IMR-90 (cell line): ENCODE data around the gene MEP1B. TPM values are rescaled to one million over a fixed set of nuclear protein-coding genes. Genes with fewer than 3 reads are reported as not detected.

Experiments used
- ATAC-seq: fragments of 200-7000 bp; cut with Tn5 transposase; 2 replicates; pipeline ENCODE4 v1.9.1; 2020; ENCODE audit warnings: low read depth, mild to moderate bottlenecking, moderate library complexity
- BruUV-seq: library from RNA; stranded (reverse); fragments of 400-500 nt; replicated peaks from 2 replicates; lab custom pipeline; 2021; lab: Mats Ljungman, UMichigan
- CTCF ChIA-PET: fragments of 300-600 bp; formaldehyde crosslinking; extraction: SDS; loops from one replicate; lab custom pipeline; 2021; ENCODE audit warnings: antibody characterized with exemption; lab: Yijun Ruan, JAX
- POLR2A ChIA-PET: fragments of 300-600 bp; sonication (Branson Sonifier 250); formaldehyde crosslinking; loops from one replicate; lab custom pipeline; 2022; ENCODE audit warnings: antibody characterized with exemption; ENCODE audit not compliant: unreplicated experiment; lab: Charles Lee
- DNase-seq: peaks from one replicate; pipeline ENCODE4 v3.0.0; 2013
- H2AFZ ChIP-seq: replicated peaks from 2 replicates; pipeline ENCODE3; 2013; ENCODE audit warnings: low read length, mild to moderate bottlenecking; ENCODE audit not compliant: poor library complexity
- H2AK5ac ChIP-seq: 2 replicates; pipeline ENCODE4 v1.6.1; 2013; ENCODE audit warnings: low read depth, low read length, inconsistent platforms
- H2AK9ac ChIP-seq: replicated peaks from 2 replicates; pipeline ENCODE3; 2013; ENCODE audit warnings: mild to moderate bottlenecking, low read depth, low read length, moderate library complexity; ENCODE audit not compliant: poor library complexity
- H2BK120ac ChIP-seq: 2 replicates; pipeline ENCODE4 v1.6.1; 2013; ENCODE audit warnings: low read depth, low read length, inconsistent platforms
- H2BK15ac ChIP-seq: 3 replicates; pipeline ENCODE4 v1.6.1; 2013; ENCODE audit warnings: low read depth, low read length, inconsistent platforms
- H2BK20ac ChIP-seq: 2 replicates; pipeline ENCODE4 v1.6.1; 2013; ENCODE audit warnings: low read depth, mild to moderate bottlenecking, inconsistent platforms, low read length, moderate library complexity
- H2BK5ac ChIP-seq: 2 replicates; pipeline ENCODE4 v1.6.1; 2013; ENCODE audit warnings: mild to moderate bottlenecking, low read depth, low read length, inconsistent platforms; ENCODE audit not compliant: poor library complexity, severe bottlenecking
- H3K14ac ChIP-seq: replicated peaks from 2 replicates; pipeline ENCODE4 v1.6.1; 2013; ENCODE audit warnings: low read depth, low read length, inconsistent platforms
- H3K18ac ChIP-seq: 2 replicates; pipeline ENCODE4 v1.6.1; 2013; ENCODE audit warnings: low read depth, low read length, control low read depth
- H3K23ac ChIP-seq: 2 replicates; pipeline ENCODE4 v1.6.1; 2013; ENCODE audit warnings: low read depth, low read length, inconsistent platforms
- H3K27ac ChIP-seq: 2 replicates; pipeline ENCODE4 v1.5.1; 2013; ENCODE audit warnings: mild to moderate bottlenecking, control low read depth, low read length; ENCODE audit not compliant: insufficient read depth
- H3K27me3 ChIP-seq: 2 replicates; pipeline ENCODE4 v1.6.1; 2013; ENCODE audit warnings: low read length; ENCODE audit not compliant: control insufficient read depth, insufficient read depth
- H3K36me3 ChIP-seq: 2 replicates; pipeline ENCODE4 v1.6.1; 2013; ENCODE audit warnings: low read length, mixed read lengths; ENCODE audit not compliant: control insufficient read depth, insufficient read depth
- H3K4ac ChIP-seq: 2 replicates; pipeline ENCODE4 v1.6.1; 2013; ENCODE audit warnings: low read depth, low read length, inconsistent platforms
- H3K4me1 ChIP-seq: 2 replicates; pipeline ENCODE4 v1.6.1; 2013; ENCODE audit warnings: low read length, mixed read lengths; ENCODE audit not compliant: control insufficient read depth, insufficient read depth
- H3K4me2 ChIP-seq: 2 replicates; pipeline ENCODE4 v1.6.1; 2013; ENCODE audit warnings: low read depth, mild to moderate bottlenecking, control low read depth, low read length, moderate library complexity
- H3K4me3 ChIP-seq: 2 replicates; pipeline ENCODE4 v1.5.1; 2013; ENCODE audit warnings: low read depth, mild to moderate bottlenecking, control low read depth, low read length, moderate library complexity; ENCODE audit not compliant: insufficient read depth
- H3K56ac ChIP-seq: 2 replicates; pipeline ENCODE4 v1.6.1; 2013; ENCODE audit warnings: low read length, inconsistent platforms; ENCODE audit not compliant: insufficient read depth; ENCODE audit errors: extremely low read depth
- H3K79me1 ChIP-seq, 2 experiments: 2 replicates each; pipeline ENCODE4 v1.6.1; 2013; ENCODE audit warnings: low read length in 2 of 2, inconsistent platforms in 1 of 2, low read depth in 1 of 2
- H3K9ac ChIP-seq: 2 replicates; pipeline ENCODE4 v1.6.1; 2013; ENCODE audit warnings: low read depth, low read length, control low read depth
- H3K9me1 ChIP-seq: 2 replicates; pipeline ENCODE4 v1.6.1; 2013; ENCODE audit warnings: low read length, inconsistent platforms; ENCODE audit not compliant: insufficient read depth
- H3K9me3 ChIP-seq: 2 replicates; pipeline ENCODE4 v1.6.1; 2013; ENCODE audit warnings: low read length; ENCODE audit not compliant: control insufficient read depth, insufficient read depth
- H4K20me1 ChIP-seq: 2 replicates; pipeline ENCODE4 v1.6.1; 2013; ENCODE audit warnings: low read length, inconsistent platforms; ENCODE audit not compliant: insufficient read depth
- H4K5ac ChIP-seq: 2 replicates; pipeline ENCODE4 v1.6.1; 2013; ENCODE audit warnings: mild to moderate bottlenecking, low read depth, low read length, control low read depth
- H4K8ac ChIP-seq, 2 experiments: 2 replicates each; pipeline ENCODE4 v1.6.1; 2013; ENCODE audit warnings: low read depth in 2 of 2, low read length in 2 of 2, control low read depth in 1 of 2, inconsistent platforms in 1 of 2
- H4K91ac ChIP-seq: 2 replicates; pipeline ENCODE4 v1.6.1; 2013; ENCODE audit warnings: low read depth, low read length, inconsistent platforms; ENCODE audit not compliant: insufficient read depth
- BHLHE40 ChIP-seq: fragments of 150-350 bp; IDR thresholded peaks from 2 replicates; pipeline ENCODE4 v1.6.1; 2016; ENCODE audit warnings: mild to moderate bottlenecking, low read depth, low read length
- CHD1 ChIP-seq: IDR thresholded peaks from 2 replicates; pipeline ENCODE4 v1.6.1; 2012; ENCODE audit warnings: low read depth, low read length, improper control_type of control experiment
- CTCF ChIP-seq: conservative IDR thresholded peaks from 2 replicates; pipeline ENCODE4 v1.5.1; 2012; ENCODE audit warnings: mild to moderate bottlenecking, low read depth, low read length, improper control_type of control experiment
- ELK1 ChIP-seq: fragments of 150-350 bp; IDR thresholded peaks from 2 replicates; pipeline ENCODE4 v1.6.1; 2016; ENCODE audit warnings: low read depth, mild to moderate bottlenecking, low read length, moderate library complexity, borderline replicate concordance
- FOS ChIP-seq: fragments of 150-350 bp; IDR thresholded peaks from 2 replicates; pipeline ENCODE4 v1.6.1; 2016; ENCODE audit warnings: low read depth, low read length
- MAFK ChIP-seq: IDR thresholded peaks from 2 replicates; pipeline ENCODE4 v1.6.1; 2012; ENCODE audit warnings: low read depth, low read length, improper control_type of control experiment
- MXI1 ChIP-seq: IDR thresholded peaks from 2 replicates; pipeline ENCODE4 v1.6.1; 2012; ENCODE audit warnings: low read depth, mild to moderate bottlenecking, low read length, moderate library complexity, borderline replicate concordance
- NFE2L2 ChIP-seq: fragments of 150-350 bp; IDR thresholded peaks from 2 replicates; pipeline ENCODE4 v1.6.1; 2016; ENCODE audit warnings: low read depth, mild to moderate bottlenecking, low read length
- POLR2A ChIP-seq: IDR thresholded peaks from 2 replicates; pipeline ENCODE4 v1.6.1; 2012; ENCODE audit warnings: mild to moderate bottlenecking, low read depth, low read length
- RAD21 ChIP-seq: IDR thresholded peaks from 2 replicates; pipeline ENCODE4 v1.6.1; 2012; ENCODE audit warnings: low read length, improper control_type of control experiment
- RCOR1 ChIP-seq: IDR thresholded peaks from 2 replicates; pipeline ENCODE4 v1.6.1; 2012; ENCODE audit warnings: mild to moderate bottlenecking, low read length, improper control_type of control experiment; ENCODE audit not compliant: insufficient replicate concordance
- SMC3 ChIP-seq: fragments of 150-350 bp; IDR thresholded peaks from 2 replicates; pipeline ENCODE4 v1.6.1; 2016; ENCODE audit warnings: low read depth, mild to moderate bottlenecking, antibody characterized with exemption, low read length, moderate library complexity
- WGBS, 2 experiments: methylation state at CpG; one replicate each; pipeline versions ENCODE4 v1.1.5 to v1.1.7; 2013; ENCODE audit warnings: missing lambda C conversion rate in 2 of 2; ENCODE audit not compliant: insufficient read length in 1 of 2; ENCODE audit errors: extremely low coverage in 2 of 2; 5-methylcytosine and 5-hydroxymethylcytosine counted together
- dilution Hi-C: fragments of 300-500 bp; cut with HindIII; formaldehyde crosslinking; loops from one replicate; pipeline ENCODE4 v1.14.3; 2018; ENCODE audit warnings: low sequenced_read_pairs; ENCODE audit not compliant: unreplicated experiment
- in situ Hi-C: fragments of 300-500 bp; cut with MboI; formaldehyde crosslinking; loops from 3 replicates; pipeline ENCODE4 v1.14.3; 2019; ENCODE audit warnings: low sequenced_read_pairs, inconsistent platforms, mixed read lengths
- intact Hi-C: fragments of 100-400 bp; cut with micrococcal nuclease; formaldehyde crosslinking; loops from 2 replicates; pipeline ENCODE4 v1.10.0; 2022
- polyA plus RNA-seq, 3 experiments: library from polyadenylated mRNA; depleted of rRNA; stranded (reverse); fragments of >200 nt; gene quantifications; 2 replicates each; pipeline ENCODE4 v1.2.3, GENCODE V29; 2012; ENCODE audit warnings: low replicate concordance in 1 of 3
- total RNA-seq: library from RNA; depleted of rRNA; stranded (reverse); fragments of >200 nt; gene quantifications from 2 replicates; pipeline ENCODE4 v1.2.3, GENCODE V29; 2012

The MEP1B gene
- total and polyA plus RNA-seq, 2 of the 4 experiments (the other 2 are of a cell fraction): not detected

- CTCF ChIA-PET: interaction anchor here (1.1 kb wide), 1 partner anchor 70 kb away, joined by 3 read pairs; no protein-coding TSS in a partner anchor
These were observed 12.3 kb downstream of the MEP1B start for GRCh38 chr18:32201948-32202672.

More at GRCh38 chr18:32201948-32202672, 12.3 kb downstream of the MEP1B start:
- POLR2A ChIA-PET: no interaction called here
- Histone ChIP-seq H3K9ac (no peak overlapping the region), H3K23ac (no peak overlapping the region), H2BK120ac (no peak overlapping the region), H3K36me3 (no peaks in the 10 kb centered on the region), H2AFZ (no peak overlapping the region), H2BK5ac (no peak overlapping the region), H3K4me2 (no peak overlapping the region), H3K18ac (no peak overlapping the region), H4K20me1 (no peaks in the 10 kb centered on the region), H3K27me3 (no peaks in the 10 kb centered on the region), H3K79me1 (no peaks in the 10 kb centered on the region), H2BK15ac (no peak overlapping the region), H3K4ac (no peak overlapping the region), H3K56ac (no peak overlapping the region), H4K8ac (no peak overlapping the region), H2AK5ac (no peak overlapping the region), H3K14ac (no peak overlapping the region), H3K27ac (no peak overlapping the region), H2AK9ac (no peak overlapping the region), H3K4me1 (no peaks in the 10 kb centered on the region), H4K91ac (no peak overlapping the region), H3K9me3 (no peaks in the 10 kb centered on the region), H2BK20ac (no peak overlapping the region), H4K5ac (no peak overlapping the region), H3K4me3 (no peak overlapping the region), H3K9me1 (no peaks in the 10 kb centered on the region)
- ATAC-seq: no peak
- dilution Hi-C loops (no loop called here), in situ Hi-C loops (no loop called here), intact Hi-C loops (no loop called here)
- DNase-seq: no peak
- TF ChIP-seq POLR2A: no peak
- no peak for TF ChIP-seq MAFK
- TF ChIP-seq CTCF: no peak
- no peak for TF ChIP-seq RCOR1
- no peak for TF ChIP-seq RAD21
- no peak for TF ChIP-seq CHD1
- no peak for TF ChIP-seq NFE2L2
- no peak for TF ChIP-seq SMC3
- TF ChIP-seq MXI1: no peak
- no peak for TF ChIP-seq FOS
- no peak for TF ChIP-seq ELK1
- TF ChIP-seq BHLHE40: no peak
- WGBS, 2 experiments: 33% methylated on average over 2 of the region's 3 CpGs; no CpG with 5 or more reads in 1 of the 2 experiments
- BruUV-seq: no TSS peak
